ENCODE data around the gene POU2F2. TPM values are rescaled to one million over a fixed set of nuclear protein-coding genes. Genes with fewer than 3 reads are reported as not detected.

Gene POU2F2
- total RNA-seq, 2 donors from 2014 or later = 3.4 to 17.4 TPM

DNA sequence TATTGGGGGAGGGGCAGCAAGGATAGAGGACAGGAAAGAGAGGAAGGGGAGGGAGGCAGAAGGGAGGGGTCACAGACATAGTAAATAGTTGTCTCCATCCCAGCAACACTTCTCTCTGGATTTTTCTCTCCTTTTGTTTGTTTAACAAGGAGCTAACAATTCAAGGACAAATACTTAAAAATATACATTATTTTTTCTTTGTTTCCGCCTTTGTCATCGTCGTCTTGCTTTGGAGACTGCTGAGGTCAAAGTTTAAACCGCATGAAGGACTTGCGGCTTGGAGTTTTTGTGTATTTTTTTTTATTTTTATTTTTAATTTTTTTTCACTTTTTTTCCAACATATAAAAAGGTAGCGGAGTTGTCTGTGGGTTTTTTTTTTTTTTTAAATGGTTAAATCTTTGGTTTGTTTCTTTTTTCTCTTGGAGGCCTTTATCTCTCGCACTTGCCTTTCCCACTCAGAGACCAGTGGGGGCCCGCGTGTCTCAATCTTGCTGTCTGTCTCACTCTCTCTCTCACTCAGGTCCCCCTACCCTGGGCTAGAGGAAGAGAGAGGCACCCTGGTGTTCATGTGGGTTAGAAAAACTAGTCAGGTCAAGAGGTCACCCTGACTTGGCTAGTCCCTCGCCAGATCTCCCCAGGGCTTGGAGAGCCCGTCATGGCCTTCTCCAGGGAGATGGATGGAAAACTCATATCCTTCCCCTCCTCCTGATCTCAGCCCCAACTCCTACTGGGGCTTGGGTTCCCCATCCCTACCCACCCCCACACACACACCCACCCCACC, 45.3 kb downstream of the POU2F2 start:
- no peak overlapping the region for H3K4me3 ChIP-seq
- DNase-seq (ENCODE audit: low spot score) = no peak
- H3K36me3 ChIP-seq = no peaks in the 10 kb centered on the region
- H3K27me3 ChIP-seq (replicated peaks; ENCODE audit: insufficient read depth) = no peaks in the 10 kb centered on the region
- intact Hi-C loops (cut with DNase I) = no loop called here
- WGBS = 86% methylated on average over 11 of the region's 11 CpGs
- no peaks in the 10 kb centered on the region for H3K4me1 ChIP-seq (replicated peaks)
- H3K27ac ChIP-seq = no peak overlapping the region
- H3K9me3 ChIP-seq = no peaks in the 10 kb centered on the region
- TF ChIP-seq POLR2AphosphoS5 (IDR thresholded peaks at IDR 0.05) = no peak
- TF ChIP-seq, protein P1, sequence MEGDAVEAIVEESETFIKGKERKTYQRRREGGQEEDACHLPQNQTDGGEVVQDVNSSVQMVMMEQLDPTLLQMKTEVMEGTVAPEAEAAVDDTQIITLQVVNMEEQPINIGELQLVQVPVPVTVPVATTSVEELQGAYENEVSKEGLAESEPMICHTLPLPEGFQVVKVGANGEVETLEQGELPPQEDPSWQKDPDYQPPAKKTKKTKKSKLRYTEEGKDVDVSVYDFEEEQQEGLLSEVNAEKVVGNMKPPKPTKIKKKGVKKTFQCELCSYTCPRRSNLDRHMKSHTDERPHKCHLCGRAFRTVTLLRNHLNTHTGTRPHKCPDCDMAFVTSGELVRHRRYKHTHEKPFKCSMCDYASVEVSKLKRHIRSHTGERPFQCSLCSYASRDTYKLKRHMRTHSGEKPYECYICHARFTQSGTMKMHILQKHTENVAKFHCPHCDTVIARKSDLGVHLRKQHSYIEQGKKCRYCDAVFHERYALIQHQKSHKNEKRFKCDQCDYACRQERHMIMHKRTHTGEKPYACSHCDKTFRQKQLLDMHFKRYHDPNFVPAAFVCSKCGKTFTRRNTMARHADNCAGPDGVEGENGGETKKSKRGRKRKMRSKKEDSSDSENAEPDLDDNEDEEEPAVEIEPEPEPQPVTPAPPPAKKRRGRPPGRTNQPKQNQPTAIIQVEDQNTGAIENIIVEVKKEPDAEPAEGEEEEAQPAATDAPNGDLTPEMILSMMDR (IDR thresholded peaks at IDR 0.05) = no peak
- no peak for TF ChIP-seq POLR2A (IDR thresholded peaks at IDR 0.05)

DNA sequence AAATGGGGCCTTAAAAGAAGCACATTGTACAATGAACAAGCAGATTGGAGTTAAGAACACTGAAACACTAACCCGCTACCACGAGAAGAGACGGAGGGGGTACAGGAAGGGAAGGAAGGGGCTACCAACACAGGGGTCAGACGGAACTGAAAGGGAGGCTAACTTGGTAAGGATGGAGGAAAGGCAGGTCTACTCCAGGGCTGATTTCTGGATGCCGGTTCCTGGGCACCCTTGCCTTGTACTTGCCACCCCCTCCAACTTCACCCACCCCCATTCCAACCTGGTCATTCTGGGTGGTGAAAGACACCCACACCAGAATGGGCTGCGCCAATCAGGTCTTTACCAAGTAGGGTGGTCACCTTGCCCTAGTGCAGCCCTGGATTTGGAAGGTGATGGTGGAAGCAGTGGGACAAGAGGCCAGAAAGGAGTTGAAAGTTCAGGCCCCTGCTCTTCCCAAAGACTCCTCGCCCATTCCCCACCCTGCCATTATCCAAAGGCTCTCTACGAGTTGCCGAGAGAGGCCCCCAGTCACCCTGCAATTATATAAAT, 46.0 kb downstream of the POU2F2 start:
- Histone ChIP-seq H3K27ac (no peak overlapping the region), H3K4me1 (replicated peaks) (no peaks in the 10 kb centered on the region), H3K9me3 (no peaks in the 10 kb centered on the region), H3K4me3 (no peak overlapping the region), H3K27me3 (replicated peaks; ENCODE audit: insufficient read depth) (no peaks in the 10 kb centered on the region), H3K36me3 (no peaks in the 10 kb centered on the region)
- TF ChIP-seq POLR2AphosphoS5 (IDR thresholded peaks at IDR 0.05) (no peak), POLR2A (IDR thresholded peaks at IDR 0.05) (no peak)
- TF ChIP-seq, protein P1 (IDR thresholded peaks at IDR 0.05) = no peak
- intact Hi-C loops (cut with DNase I) = no loop called here
- 85% methylated on average over 9 of the region's 9 CpGs for WGBS
- DNase-seq (ENCODE audit: low spot score) = no peak

DNA sequence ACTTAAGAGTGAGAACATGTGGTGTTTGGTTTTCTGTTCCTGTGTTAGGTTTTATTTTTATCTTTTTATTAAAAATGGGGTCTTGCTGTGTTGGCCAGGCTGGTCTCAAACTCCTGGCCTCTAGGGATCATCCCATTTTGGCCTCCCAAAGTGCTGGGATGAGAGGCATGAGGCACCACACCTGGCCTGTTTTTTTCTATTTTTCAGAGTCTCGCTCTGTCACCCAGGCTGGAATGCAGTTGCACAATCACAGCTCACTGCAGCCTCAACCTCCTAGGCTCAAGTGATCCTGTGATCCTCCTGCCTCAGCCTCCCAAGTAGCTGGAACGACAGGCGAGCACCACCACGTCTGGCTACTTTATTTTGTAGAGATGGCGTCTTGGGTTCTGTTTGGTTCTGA, 48.7 kb downstream of the POU2F2 start:
- H3K27ac ChIP-seq = no peak overlapping the region
- 100% methylated on average over 5 of the region's 5 CpGs for WGBS
- intact Hi-C loops (cut with DNase I) = no loop called here
- no peak for DNase-seq (ENCODE audit: low spot score)
- no peaks in the 10 kb centered on the region for H3K27me3 ChIP-seq (replicated peaks; ENCODE audit: insufficient read depth)
- H3K4me1 ChIP-seq (replicated peaks) = no peaks in the 10 kb centered on the region
- no peaks in the 10 kb centered on the region for H3K9me3 ChIP-seq
- H3K4me3 ChIP-seq = no peak overlapping the region
- peaks cover 6 to 17% of the 10 kb centered on the region in 2 donors for H3K36me3 ChIP-seq
- TF ChIP-seq POLR2AphosphoS5 (IDR thresholded peaks at IDR 0.05) (no peak), POLR2A (IDR thresholded peaks at IDR 0.05) (no peak)
- TF ChIP-seq, protein P1 (IDR thresholded peaks at IDR 0.05) = no peak

DNA sequence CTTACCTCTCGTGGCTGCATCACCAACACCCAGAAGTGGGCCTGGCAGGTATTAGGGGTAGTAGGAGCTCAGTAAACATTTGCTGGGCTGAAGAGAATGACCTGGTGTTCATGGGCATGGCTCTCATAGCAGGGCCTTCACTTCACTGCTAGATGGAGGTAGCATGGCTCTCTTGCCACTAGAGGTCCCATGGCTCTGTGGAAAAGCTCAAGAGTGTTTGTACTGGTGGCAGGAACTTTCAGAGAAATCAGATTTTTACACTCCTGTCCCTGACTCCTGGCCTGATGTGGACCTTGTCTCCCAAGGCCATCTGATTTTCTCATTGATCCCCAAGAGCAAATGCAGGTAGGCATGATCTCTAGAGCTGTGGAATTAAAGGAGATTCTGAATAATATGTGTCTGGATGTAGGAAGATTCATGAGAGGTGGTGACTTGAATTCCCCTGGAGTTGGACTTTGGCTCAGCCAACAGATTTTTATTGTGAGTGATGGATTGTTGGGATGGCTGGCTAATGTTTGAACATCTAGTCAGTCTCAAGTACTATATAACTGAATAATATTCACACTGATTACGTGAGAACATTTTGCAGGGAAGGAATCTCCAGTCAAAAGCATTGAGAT, 50.6 kb downstream of the POU2F2 start:
- Histone ChIP-seq H3K36me3 (peaks cover 6 to 18% of the 10 kb centered on the region in 2 donors), H3K27ac (no peak overlapping the region), H3K27me3 (replicated peaks; ENCODE audit: insufficient read depth) (no peaks in the 10 kb centered on the region), H3K9me3 (no peaks in the 10 kb centered on the region), H3K4me3 (no peak overlapping the region), H3K4me1 (replicated peaks) (peaks cover 5% of the 10 kb centered on the region)
- 82% methylated on average over 2 of the region's 2 CpGs for WGBS
- DNase-seq (ENCODE audit: low spot score) = no peak
- TF ChIP-seq POLR2AphosphoS5 (IDR thresholded peaks at IDR 0.05) (no peak), POLR2A (IDR thresholded peaks at IDR 0.05) (no peak)
- TF ChIP-seq, protein P1 (IDR thresholded peaks at IDR 0.05) = peak in 3 of 4 experiments; percentile 18 to 51 (median 38)
- intact Hi-C loops (cut with DNase I) = no loop called here
